Karpas-422 (cell line): ENCODE results near the gene BCAM. TPM values are rescaled to one million over a fixed set of nuclear protein-coding genes. Genes with fewer than 3 reads are reported as not detected.

Source experiments
- small RNA-seq: library from RNA; depleted of rRNA; stranded (forward); fragments of <200 nt; gene quantifications from one replicate; pipeline ENCODE3, GENCODE V24; 2014
- total RNA-seq: library from RNA; depleted of rRNA; stranded (reverse); fragments of >200 nt; shearing (Covaris generic); gene quantifications from 2 replicates; pipeline ENCODE4 v1.2.3, GENCODE V29; 2014; ENCODE audit warnings: low replicate concordance; rRNA removed

The BCAM gene
- total RNA-seq, 1 experiment from 2014 or later, result not detected

Small RNAs within 50 kb of the gene (small RNA-seq; reads per million reads assigned to genes)
- not detected for gene RF00156

Other genes with a start within 250 kb of the BCAM start
- not detected in 2 replicates for gene IGSF23, start 195.5 kb upstream of the BCAM start, total RNA-seq
- not detected in 2 replicates for gene PVR, start 165.2 kb upstream of the BCAM start, total RNA-seq
- not detected in 2 replicates for gene CEACAM19, start 137.6 kb upstream of the BCAM start, total RNA-seq
- gene CEACAM16, start 110.0 kb upstream of the BCAM start, total RNA-seq, result not detected in 2 replicates
- 0.54 TPM in 1 of 2 replicates, not detected in the other for gene BCL3, start 60.4 kb upstream of the BCAM start, total RNA-seq
- not detected in 2 replicates for gene CBLC, start 31.2 kb upstream of the BCAM start, total RNA-seq
- 2.0 TPM in 1 of 2 replicates, not detected in the other for gene NECTIN2, start 37.2 kb downstream of the BCAM start, total RNA-seq
- gene TOMM40, start 82.2 kb downstream of the BCAM start, total RNA-seq, result 25.6 and 64.7 TPM in 2 replicates
- gene APOE, start 96.7 kb downstream of the BCAM start, total RNA-seq, result 1.3 and 1.9 TPM in 2 replicates
- not detected in 2 replicates for gene APOC1, start 105.5 kb downstream of the BCAM start, total RNA-seq
- gene APOC4, start 133.1 kb downstream of the BCAM start, total RNA-seq, result not detected in 2 replicates
- not detected in 2 replicates for gene APOC2, start 136.9 kb downstream of the BCAM start, total RNA-seq
- 19.7 and 39.2 TPM in 2 replicates for gene CLPTM1, start 146.3 kb downstream of the BCAM start, total RNA-seq
- gene RELB, start 192.4 kb downstream of the BCAM start, total RNA-seq, result 0.63 and 1.3 TPM in 2 replicates
- 22.7 and 41.9 TPM in 2 replicates for gene CLASRP, start 229.9 kb downstream of the BCAM start, total RNA-seq